HepG2 (cell line): ENCODE measurements around the gene NSD1. TPM values are rescaled to one million over a fixed set of nuclear protein-coding genes. Genes with fewer than 3 reads are reported as not detected.

Experiments used
- FOXK2 ChIP-seq: fragments of 450-650 bp; IDR thresholded peaks from 2 replicates; pipeline ENCODE4 v1.6.1; 2016
- HINFP ChIP-seq: sonication (generic); formaldehyde crosslinking; IDR thresholded peaks from 2 replicates; pipeline ENCODE4 v1.4.0; 2020; ENCODE audit warnings: low read depth, mild to moderate bottlenecking, missing genetic modification reagents
- MBNL3 ChIP-seq: fragments of 250-450 bp; sonication (Bioruptor Pico); conservative IDR thresholded peaks from 2 replicates; pipeline ENCODE4 v1.8.0; 2022; ENCODE audit warnings: mild to moderate bottlenecking, inconsistent platforms
- MED8 ChIP-seq: sonication (generic); formaldehyde crosslinking; IDR thresholded peaks from 2 replicates; pipeline ENCODE4 v1.8.1; 2023; ENCODE audit warnings: mild to moderate bottlenecking, missing genetic modification reagents; ENCODE audit not compliant: insufficient replicate concordance
- MZF1 ChIP-seq: sonication (generic); formaldehyde crosslinking; IDR thresholded peaks from 2 replicates; pipeline ENCODE4 v1.8.1; 2023; ENCODE audit warnings: mild to moderate bottlenecking, missing genetic modification reagents, borderline replicate concordance
- RFX1 ChIP-seq: fragments of 450-650 bp; IDR thresholded peaks from 2 replicates; pipeline ENCODE4 v1.6.1; 2017
- TFDP2 ChIP-seq: sonication (generic); formaldehyde crosslinking; IDR thresholded peaks from 2 replicates; pipeline ENCODE4 v1.4.0; 2020; ENCODE audit warnings: missing genetic modification reagents
- ZBTB21 ChIP-seq: sonication (generic); formaldehyde crosslinking; IDR thresholded peaks from 2 replicates; pipeline ENCODE4 v1.4.0; 2020; ENCODE audit warnings: missing genetic modification reagents
- ZC3H13 ChIP-seq: sonication (generic); formaldehyde crosslinking; IDR thresholded peaks from 2 replicates; pipeline ENCODE4 v1.8.1; 2023; ENCODE audit warnings: mild to moderate bottlenecking, missing genetic modification reagents, moderate library complexity
- ZFX ChIP-seq: sonication (generic); formaldehyde crosslinking; IDR thresholded peaks from 2 replicates; pipeline ENCODE4 v1.4.0; 2020; ENCODE audit warnings: mild to moderate bottlenecking, low read depth, missing genetic modification reagents, moderate library complexity
- ZNF343 ChIP-seq: sonication (generic); formaldehyde crosslinking; IDR thresholded peaks from 2 replicates; pipeline ENCODE4 v1.4.0; 2020; ENCODE audit warnings: mild to moderate bottlenecking, missing genetic modification reagents
- ZNF609 ChIP-seq: sonication (generic); formaldehyde crosslinking; IDR thresholded peaks from 2 replicates; pipeline ENCODE4 v1.4.0; 2020; ENCODE audit warnings: mild to moderate bottlenecking, missing genetic modification reagents, borderline replicate concordance
- ZNF746 ChIP-seq: sonication (generic); formaldehyde crosslinking; IDR thresholded peaks from 2 replicates; pipeline ENCODE4 v1.8.0; 2022; ENCODE audit warnings: mild to moderate bottlenecking, missing genetic modification reagents
- polyA plus RNA-seq, 8 experiments: library from polyadenylated mRNA; depleted of rRNA in 3 of 8; stranded (reverse) in 7 of 8; unstranded in 1 of 8; fragments of >200 nt; fragmentation: Illumina TruSeq in 4 of 8; extraction: Trizol in 4 of 8; gene quantifications; 2 replicates each; pipeline versions ENCODE4 v1.2.1 to v1.2.3, GENCODE V29; 2011 to 2016; ENCODE audit warnings: low read depth in 4 of 8, missing spikeins in 1 of 8, mixed read lengths in 1 of 8; ENCODE audit not compliant: insufficient read depth in 1 of 8
- total RNA-seq, 5 experiments: library from RNA; depleted of rRNA; stranded (reverse); fragments of >200 nt; fragmentation: Illumina TruSeq; extraction: Trizol; gene quantifications; 2 replicates each; pipeline ENCODE4 v1.2.3, GENCODE V29; 2016; ENCODE audit warnings: low read depth in 1 of 5
- TF ChIP-seq, protein P1 (sequence below): fragments of 450-650 bp; IDR thresholded peaks from 2 replicates; pipeline ENCODE4 v1.6.1; 2017

The NSD1 gene
- total and polyA plus RNA-seq, 2 of the 13 experiments (the other 11 are each of a cell fraction or from before 2014, with no cell fraction given) = 0.01 to 0.09 TPM

DNA sequence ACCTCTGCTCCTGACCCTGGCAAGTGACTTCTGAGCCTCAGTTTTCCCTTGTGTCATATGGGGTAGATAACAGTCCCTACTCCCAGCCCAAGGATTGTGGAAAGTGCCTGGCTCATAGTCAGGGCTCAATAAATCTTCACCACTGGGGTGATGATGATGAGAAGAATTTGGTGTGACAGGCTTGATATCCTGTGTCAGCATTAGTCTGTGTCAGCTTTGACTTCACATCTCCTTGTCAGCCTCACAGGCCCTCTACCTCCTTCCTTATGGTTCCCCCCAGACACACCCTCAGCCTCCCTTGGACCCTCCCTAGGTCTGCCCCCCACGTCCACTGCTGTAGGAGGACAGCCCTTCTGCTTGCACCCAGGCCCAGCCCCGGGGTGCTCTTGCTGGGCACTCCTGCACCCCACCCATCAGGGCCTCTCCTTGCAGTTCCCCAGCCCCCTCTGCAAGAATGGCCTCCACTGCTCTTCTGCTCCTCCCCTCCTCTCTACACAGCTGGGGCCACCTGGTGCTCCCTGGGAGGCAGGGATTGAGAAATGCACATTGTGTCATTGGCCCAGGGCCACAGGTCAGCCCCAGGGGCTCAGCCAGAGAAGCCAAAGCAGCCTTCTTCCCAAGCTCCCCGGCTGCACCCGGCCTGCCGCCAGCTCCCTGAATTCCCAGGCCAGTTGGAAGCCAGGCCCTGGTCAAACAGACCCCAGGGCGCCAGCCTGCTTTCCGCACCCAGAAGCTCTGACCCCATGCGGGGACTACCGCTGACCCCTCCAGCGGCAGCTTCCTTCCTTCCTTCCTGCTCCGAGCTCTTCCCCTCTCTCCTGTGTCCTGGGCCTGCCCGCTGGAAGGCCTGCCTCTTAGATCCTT is 39.1 kb upstream of the NSD1 start (continued):
- TF ChIP-seq ZNF746 (no peak), ZNF609 (CRISPR knock-in tag) (peak; percentile 54; the same call in 1 of the 2 replicates), MED8 (peak; percentile 60), MBNL3 (CRISPR knock-in tag) (no peak), ZFX (peak; percentile 75), FOXK2 (no peak), ZBTB21 (CRISPR knock-in tag) (no peak), HINFP (peak; percentile 66; the same call in 1 of the 2 replicates), ZC3H13 (CRISPR knock-in tag) (peak; percentile 59; the same call in 1 of the 2 replicates), ZNF343 (CRISPR knock-in tag) (0 out of 2 replicates have a peak, but pooled peaks have one; percentile 25), TFDP2 (0 out of 2 replicates have a peak, but pooled peaks have one; percentile 18), RFX1 (no peak), MZF1 (CRISPR knock-in tag) (no peak)
- TF ChIP-seq, protein P1, sequence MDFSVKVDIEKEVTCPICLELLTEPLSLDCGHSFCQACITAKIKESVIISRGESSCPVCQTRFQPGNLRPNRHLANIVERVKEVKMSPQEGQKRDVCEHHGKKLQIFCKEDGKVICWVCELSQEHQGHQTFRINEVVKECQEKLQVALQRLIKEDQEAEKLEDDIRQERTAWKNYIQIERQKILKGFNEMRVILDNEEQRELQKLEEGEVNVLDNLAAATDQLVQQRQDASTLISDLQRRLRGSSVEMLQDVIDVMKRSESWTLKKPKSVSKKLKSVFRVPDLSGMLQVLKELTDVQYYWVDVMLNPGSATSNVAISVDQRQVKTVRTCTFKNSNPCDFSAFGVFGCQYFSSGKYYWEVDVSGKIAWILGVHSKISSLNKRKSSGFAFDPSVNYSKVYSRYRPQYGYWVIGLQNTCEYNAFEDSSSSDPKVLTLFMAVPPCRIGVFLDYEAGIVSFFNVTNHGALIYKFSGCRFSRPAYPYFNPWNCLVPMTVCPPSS = no peak
